ENCODE results near the gene NONO.

GRCh38 chrX:71269801-71270395 is 13.5 kb upstream of the NONO start:
- TF ChIP-seq GATA2 (IDR thresholded peaks at IDR 0.05; ENCODE audit: low read depth, low read length) (no peak), GATA3 (IDR thresholded peaks at IDR 0.05; ENCODE audit: low read depth, low read length) (no peak)

Data from SH-SY5Y (cell line).